Fibroblast of mammary gland (primary cell): Measurements from ENCODE around the gene SPDEF.

Source experiments
- DNase-seq: peaks from one replicate; pipeline ENCODE4 v3.0.0-alpha.2; 2010; ENCODE audit warnings: low read depth
- H3K4me3 ChIP-seq: 2 replicates; pipeline ENCODE4 v1.5.1; 2011; ENCODE audit warnings: low read depth, mild to moderate bottlenecking, low read length, moderate library complexity; ENCODE audit not compliant: control insufficient read depth
- TF ChIP-seq, protein P1 (sequence below): conservative IDR thresholded peaks from 2 replicates; pipeline ENCODE4 v1.5.1; 2011; ENCODE audit warnings: low read depth, low read length, inconsistent platforms; ENCODE audit not compliant: control insufficient read depth, insufficient read depth

SPDEF gene

DNA sequence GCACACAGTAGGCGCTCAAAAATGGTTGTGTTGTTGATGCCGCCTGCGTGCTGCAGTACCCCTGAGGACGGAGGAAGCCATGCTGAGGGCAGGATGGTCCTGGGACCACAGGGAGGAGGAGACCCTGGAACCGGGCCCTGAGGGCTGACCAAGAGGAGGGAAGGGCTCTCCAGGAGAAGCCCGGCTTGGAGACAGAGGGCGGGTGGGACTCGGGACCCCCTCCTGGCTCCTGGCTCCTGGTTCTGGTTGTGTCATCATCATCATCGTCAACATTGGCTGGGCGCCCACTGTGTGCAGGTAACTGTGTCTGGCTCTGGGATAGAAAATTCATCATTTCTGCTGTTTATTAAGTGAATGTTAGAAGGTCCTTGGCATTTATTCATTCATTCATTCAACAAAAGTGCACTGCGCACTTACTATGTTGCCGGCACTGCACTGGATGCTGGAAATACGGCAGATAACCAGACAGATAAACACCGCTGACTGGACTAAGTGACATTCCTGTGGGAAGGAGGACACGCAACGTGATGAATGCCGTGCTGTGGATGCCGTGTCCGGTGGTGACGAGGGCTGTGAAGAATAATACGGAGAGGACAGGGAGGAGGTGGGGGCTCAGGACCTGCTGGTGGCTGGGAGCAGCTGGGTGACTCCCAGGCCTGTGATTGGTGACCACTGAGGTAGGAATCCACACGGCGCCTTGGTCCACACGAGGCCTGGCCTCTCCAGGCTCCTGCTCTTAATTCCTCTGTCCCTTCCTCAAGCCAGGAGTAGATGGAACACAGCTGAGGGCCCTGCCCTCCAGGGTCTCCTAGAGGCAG lies 35.3 kb downstream of the SPDEF start:
- TF ChIP-seq, protein P1, sequence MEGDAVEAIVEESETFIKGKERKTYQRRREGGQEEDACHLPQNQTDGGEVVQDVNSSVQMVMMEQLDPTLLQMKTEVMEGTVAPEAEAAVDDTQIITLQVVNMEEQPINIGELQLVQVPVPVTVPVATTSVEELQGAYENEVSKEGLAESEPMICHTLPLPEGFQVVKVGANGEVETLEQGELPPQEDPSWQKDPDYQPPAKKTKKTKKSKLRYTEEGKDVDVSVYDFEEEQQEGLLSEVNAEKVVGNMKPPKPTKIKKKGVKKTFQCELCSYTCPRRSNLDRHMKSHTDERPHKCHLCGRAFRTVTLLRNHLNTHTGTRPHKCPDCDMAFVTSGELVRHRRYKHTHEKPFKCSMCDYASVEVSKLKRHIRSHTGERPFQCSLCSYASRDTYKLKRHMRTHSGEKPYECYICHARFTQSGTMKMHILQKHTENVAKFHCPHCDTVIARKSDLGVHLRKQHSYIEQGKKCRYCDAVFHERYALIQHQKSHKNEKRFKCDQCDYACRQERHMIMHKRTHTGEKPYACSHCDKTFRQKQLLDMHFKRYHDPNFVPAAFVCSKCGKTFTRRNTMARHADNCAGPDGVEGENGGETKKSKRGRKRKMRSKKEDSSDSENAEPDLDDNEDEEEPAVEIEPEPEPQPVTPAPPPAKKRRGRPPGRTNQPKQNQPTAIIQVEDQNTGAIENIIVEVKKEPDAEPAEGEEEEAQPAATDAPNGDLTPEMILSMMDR, result no peak
- DNase-seq, result no peak
- no peak overlapping the region for H3K4me3 ChIP-seq

DNA sequence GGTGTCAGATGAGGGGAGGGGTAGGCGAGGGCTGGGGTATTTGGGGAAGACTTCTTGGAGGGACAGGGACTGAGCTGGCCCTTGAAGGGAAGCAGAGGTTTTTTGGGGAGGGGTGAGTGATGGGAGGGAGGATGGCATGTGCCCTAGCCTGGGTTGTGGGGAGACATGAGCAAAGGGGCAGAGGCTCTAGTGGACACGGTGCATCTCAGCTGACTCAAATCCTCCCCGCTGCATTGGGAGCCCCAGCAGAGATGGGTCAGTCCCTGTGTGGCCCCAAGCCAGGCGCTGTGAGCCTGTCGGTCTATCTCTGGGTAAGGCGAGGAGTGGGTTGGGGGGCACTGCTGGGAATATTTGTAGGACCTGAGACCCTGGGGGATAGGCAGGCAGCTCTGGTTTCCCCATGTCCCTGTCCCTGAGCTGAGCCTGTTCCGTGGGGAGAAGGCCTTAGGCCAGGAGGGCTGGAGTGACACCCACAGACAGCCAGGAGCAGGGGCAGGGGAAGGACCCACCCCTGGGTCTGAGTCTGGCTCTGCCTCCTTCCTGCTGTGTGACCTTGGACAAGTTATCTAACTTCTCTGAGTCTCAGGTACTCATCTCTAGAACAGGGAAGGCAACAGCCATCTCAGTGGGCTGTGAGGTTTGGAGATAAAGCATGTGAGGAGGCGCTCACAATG lies 36.0 kb downstream of the SPDEF start:
- TF ChIP-seq, protein P1, result no peak

DNA sequence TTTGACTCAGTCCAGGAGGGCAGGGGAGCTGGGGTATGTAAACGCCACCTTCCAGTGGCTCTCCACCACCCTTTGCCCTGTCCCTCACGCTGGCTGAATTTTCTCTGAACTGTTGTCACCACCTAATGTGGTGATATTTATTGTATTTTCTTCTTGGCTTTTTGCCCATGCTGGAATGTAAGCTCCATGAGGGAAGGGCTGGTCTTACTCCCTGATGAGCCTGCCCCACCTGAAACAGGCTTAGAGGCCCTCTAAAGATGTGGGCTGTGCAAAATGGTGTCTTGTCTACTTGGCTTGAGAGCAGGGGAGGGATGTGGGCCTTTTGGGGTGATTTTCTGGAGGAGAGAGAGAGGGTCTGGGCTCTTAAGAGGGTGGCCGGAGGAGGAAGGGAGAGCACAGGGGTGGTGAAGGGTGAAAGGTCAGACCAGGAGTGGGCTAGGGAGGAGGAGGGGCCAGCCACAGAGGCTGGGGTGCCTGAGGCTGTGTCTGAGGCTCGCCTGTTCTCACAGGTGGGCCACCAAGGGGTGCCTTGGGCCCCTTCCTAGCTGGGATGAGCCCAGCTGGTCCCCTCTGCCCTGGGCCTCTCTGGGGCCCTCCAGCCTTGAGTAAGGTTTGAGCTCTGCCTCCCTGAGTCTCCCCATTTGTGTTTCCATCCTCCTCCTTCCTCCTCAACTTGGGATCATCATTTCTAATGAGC lies 37.3 kb downstream of the SPDEF start:
- no peak for DNase-seq
- TF ChIP-seq, protein P1, result no peak
- no peak overlapping the region for H3K4me3 ChIP-seq

More for the DNA sequence above, 36.0 kb downstream of the SPDEF start:
- no peak overlapping the region for H3K4me3 ChIP-seq
- no peak for DNase-seq

DNA sequence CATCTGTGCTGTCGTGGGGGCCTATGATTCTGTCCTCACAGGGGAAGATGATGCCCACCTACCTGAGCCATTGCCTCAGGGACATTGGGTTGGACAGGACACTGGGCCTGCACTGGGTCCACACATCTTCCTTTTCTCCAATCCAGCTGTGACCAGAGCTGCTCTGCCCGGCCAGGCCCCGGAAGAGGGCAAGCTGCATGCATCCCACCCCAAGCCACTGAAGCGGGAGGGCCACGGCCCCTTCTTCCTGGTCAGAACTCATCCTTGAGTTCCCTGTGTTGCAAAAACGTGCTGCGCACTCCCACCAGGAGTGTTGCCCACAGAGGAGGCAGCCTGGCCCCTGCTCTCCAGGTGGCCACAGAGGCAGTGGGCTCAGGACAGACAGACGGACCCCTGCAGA lies 38.2 kb downstream of the SPDEF start:
- no peak overlapping the region for H3K4me3 ChIP-seq
- TF ChIP-seq, protein P1, result no peak
- no peak for DNase-seq

DNA sequence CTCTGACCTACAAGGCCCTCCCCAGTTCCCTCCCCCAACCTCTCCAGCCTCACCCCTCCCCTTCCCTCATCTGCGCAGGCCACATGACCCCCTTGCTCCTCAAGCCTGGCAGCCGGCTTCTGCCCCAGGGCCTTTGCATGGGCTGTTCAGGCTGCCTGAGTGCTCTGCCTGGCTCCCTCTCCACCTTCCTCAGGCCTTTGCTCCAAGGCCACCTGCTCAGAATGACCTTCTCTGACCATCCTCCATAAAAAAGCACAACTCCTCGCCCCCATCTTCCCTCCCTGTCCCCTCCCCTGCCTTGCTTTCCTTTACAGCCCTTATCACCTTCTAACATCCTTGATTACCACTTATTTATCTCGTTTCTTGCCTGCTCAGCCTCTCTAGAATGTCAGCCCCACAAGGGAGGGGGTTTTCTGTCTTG lies 38.7 kb downstream of the SPDEF start:
- TF ChIP-seq, protein P1, result no peak
- no peak for DNase-seq
- H3K4me3 ChIP-seq, result no peak overlapping the region

DNA sequence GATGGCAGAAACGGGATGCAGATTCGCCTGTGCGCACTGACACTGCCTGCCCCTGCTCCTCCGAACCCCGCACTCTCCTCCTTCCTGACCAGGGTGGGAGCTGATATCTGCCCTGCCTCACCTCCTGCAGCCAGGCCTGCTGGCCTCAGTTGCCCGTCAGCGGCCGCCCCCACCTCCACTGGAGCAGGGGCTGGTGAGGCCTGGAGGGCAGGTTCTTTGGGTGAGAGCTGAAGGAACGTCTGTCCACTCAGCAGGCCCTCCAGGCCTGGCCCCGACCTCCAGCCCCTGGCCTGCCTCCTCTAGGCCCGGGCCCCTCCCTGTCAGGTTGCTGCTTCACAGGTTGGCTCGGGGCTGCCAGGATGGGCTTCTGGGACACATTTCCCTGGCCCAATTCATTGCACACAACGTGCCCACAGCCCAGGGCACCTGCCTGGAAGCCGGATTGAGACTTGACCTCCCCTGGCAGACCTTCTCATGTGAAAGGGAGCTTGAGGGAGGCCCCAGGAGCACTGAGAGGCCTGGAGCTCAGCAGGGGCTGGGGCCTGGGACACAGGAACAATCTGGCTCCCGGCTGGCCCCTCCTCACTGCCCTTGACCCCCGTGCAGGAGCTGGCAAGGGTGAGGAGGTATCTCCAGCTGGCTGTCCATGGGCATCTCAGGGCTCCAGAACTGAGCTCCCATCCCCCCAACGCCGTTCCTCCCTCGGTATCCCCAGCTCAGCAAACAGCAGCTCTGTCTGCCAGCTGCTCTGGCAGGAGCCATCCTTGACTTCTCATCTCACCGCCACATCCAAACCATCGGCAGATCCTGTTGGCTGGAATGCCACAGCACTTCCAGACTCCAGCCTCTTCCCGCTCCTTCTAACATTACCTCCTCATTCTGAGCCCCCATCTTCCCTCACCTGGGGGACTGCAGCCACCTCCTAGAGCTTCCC lies 39.5 kb downstream of the SPDEF start:
- no peak for DNase-seq
- H3K4me3 ChIP-seq, result no peak overlapping the region
- TF ChIP-seq, protein P1, result no peak
